Measurements from ENCODE around the gene ARID2.

The ARID2 gene

DNA sequence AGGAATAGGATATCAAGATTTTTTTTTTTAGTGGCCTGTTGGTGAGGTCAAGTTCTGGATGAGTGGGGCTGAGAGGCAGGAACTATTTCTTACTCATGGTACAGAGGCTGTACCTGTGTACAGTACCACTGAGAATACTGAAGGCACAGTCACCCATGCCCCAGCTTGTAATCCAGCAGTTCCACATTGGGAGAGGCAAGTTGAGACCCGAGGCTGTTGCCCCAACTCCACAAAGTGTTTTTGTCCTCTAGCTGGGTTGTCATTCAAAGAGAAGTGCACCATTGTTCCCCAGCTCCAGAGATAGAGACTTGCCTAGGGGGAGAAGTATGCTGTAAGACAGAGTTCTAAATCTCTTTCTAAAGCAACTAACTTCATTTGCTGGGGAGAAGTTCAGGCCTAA lies 38.7 kb downstream of the ARID2 start:
- DNase-seq (ENCODE audit: low read depth in 2 of 2), result no peak

DNA sequence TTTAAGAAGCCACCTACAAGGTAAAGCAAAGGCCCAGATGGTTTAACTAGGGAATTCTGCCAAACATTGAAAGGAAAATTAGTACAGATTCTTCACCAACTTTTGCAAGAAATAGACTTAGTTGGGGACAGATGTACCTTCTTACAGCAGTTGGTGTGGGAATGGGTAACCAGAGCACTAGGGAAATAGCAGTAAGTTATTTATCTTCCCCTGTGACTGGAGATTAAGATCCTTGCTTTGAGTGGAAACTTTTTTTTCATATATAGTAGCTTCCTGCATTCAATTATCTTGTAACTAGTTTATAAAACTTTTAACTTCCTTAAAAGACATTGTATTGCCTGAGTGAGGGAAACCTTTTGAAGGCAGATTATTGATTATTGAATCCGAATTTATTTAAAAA lies 44.2 kb downstream of the ARID2 start:
- no peak for DNase-seq (ENCODE audit: low read depth in 2 of 2)

DNA sequence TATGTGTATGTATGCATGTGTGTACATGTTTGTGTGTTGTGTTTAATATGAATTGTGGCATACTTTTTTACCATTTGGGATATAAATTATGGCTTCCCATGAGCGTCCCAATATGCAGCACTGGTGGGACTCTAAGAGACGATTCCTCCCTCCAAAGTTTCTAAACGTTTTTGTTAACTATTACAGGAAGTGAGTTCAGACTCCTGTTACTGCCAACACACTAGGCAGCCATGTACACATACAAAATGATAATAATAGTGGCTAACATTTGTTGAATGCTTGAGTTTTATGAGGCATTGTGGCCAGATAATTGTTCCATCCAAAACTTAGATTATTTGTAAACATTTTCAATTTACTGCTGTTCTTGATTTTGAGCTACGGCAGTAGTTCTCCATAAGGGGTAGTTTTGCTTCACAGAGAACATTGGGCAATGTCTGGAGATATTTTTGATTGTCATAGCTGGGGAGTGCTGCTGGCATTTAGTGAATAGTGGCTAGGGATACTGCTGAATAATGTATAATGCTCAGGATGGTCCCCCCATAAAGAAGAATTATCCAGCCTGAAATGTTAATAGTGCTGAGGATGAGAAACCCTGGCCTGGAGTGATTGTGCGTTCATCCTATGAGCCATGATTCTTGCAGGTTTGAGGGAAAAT lies 45.1 kb downstream of the ARID2 start:
- DNase-seq (ENCODE audit: low read depth in 2 of 2), result no peak

DNA sequence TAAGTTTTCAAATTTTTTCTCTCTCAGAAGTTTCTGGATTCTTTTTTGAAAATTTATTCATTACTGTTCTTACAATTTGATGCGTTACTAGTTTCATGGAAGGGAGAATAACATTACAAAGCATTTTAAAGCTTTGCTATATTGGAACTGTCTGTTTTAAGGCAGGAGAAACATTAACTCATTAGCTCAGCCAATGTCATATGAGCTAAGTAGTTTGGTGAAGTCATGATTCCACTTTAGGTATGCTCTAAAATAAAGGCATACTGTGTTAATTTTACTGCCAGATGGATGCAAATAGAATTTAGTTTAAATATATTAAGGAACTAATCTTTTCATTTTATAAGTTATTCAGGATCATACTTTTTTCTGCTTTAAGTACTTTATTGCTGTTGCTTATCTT lies 46.0 kb downstream of the ARID2 start:
- no peak for DNase-seq (ENCODE audit: low read depth in 2 of 2)

DNA sequence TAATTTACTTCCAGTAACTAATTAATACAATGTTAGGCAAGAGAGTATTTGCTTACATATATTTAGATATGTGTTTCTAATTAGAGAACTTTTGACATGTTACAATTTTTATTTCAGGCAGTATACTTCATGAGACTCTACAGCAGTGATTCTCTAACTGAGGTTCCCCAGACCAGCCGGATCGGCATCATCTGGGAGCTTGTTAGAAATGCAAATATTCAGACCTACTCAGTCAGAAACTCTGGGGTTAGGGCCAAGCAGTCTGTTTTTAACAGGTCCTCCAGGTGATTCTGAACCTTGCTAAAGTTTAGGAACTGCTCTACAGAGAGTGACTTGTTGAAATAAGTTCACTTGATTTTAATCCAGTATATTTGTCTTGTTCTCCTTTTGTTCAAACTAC lies 46.5 kb downstream of the ARID2 start:
- no peak for DNase-seq (ENCODE audit: low read depth in 2 of 2)

DNA sequence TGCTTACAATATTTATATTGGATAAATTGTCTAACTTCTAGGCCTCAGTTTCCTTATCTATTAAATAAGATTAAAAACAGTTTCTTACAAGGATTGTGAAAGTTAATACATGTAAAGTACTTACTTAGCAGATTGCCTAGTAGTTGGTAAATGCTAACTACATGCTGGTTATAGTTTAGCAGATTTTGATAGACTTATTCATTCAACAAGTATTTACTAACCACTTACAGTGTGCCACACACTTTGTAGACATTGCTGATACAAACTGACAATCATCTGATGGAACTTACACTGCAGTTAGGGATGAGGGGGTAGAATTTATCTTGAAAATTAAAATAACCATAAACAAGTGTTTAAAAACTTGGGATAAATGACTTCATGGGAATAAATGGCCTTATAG lies 50.4 kb downstream of the ARID2 start:
- DNase-seq (ENCODE audit: low read depth in 2 of 2), result no peak

DNA sequence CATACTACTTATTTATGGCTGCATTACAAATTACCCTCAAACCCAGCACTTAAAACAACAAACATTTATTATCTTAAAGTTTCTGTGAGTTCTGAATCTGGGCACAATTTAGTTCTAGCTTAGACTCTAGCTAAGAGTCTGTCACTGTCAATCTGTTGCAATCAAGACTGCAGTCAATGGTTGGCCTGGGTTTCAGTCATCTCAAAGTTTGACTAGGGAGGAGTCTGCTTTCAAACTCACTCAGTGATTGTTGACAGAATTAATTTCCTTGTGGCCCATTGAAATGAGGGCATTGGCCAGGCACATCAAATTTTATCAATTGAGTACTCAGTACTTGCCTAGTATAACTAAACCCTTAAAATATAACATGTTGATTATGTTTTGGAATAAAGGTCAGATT lies 51.6 kb downstream of the ARID2 start:
- DNase-seq (ENCODE audit: low read depth in 2 of 2), result no peak

DNA sequence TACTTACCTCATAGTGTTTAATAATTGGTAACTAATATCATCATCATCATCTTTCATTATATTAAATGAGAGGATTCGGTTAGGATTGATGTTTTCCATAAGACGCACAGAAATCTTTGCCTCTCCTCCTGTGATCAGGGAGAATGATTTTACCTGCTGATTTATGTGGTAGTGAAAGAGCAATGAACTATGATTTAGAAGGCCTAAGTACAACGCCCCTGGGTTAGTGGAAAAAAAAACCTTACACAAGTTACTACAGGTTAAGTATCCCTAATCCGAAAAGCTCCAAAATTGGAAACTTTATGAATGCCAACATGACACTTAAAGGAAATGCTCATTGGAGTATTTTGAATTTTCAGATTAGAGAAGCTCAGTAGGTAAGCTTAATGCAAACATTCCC lies 55.8 kb downstream of the ARID2 start:
- DNase-seq (ENCODE audit: low read depth in 2 of 2), result no peak

DNA sequence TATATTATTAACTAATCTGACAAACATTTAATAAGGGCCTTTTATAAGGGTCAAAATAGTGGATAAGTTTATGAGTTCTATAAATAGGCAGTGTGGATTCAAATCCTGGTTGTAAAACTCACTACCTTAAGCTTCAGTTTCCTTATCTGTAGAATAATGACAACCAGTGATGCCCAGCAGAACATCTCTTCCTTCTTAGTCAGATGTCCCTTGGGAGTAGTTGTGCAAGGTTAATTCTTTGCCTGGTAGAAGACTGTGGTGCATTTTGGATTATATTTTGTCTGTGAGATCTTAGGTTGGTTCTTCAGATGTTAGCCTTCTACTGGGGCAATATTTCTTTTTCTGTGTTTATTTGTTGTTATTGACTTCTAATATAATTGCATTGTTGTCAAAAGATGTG lies 59.5 kb downstream of the ARID2 start:
- peak; percentile 34 to 47 for DNase-seq (ENCODE audit: low read depth in 2 of 2)

DNA sequence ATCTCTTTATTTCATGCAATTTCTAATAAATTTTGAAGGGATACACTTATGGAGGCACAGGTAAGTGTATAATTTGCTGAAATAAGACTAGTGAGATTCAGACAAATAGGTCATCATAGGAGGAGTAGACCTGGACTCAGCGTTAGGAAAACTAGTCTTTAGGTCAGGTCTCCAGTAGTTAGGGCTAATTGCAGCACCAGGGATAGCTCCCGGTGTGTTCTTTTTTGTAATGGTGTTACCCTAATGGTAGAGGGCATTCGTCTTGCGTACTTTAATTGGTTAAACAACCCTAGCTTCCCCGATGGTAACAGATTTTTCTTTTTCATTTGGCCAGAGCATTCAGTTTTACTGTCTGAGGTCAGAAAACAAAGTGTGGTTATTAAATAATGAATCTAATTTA lies 64.9 kb downstream of the ARID2 start:
- no peak for DNase-seq (ENCODE audit: low read depth in 2 of 2)

DNA sequence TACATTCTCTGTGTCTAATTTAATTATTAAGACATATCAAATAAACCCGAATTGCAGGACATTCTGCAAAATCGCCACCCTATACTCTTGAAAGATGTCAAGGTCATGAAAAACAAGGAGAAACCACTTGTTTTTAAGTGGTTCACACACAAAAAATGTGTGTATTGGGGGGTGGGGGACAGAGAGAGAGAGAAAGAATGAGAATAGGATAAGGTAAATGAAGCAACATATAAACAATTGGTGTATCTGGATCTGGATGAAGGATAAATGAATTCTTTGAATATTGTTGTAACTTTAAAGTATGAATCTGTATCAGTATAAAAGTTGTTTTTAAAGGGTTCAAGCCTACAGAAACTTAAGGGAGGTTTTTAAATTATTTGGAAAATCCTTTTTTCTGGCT lies 72.1 kb downstream of the ARID2 start:
- DNase-seq (ENCODE audit: low read depth in 2 of 2), result no peak

DNA sequence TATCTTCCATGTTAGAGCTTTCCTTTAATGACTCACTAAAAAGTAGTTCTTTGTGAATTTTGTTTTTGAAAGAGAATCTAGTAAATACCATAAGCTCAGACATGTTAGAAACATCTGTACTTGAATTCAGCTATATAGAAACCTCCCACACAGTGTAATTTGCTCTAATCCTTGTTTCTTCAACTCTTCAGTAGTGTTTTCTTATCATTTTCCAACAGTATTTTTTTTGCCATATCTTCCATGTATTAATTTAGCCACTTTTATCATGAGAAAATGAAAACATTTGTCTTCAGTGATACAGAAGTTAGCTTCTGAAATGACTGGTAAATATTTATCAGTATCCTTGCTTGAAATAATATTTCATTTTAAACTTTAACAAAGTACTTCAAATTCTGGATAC lies 73.6 kb downstream of the ARID2 start:
- DNase-seq (ENCODE audit: low read depth in 2 of 2), result no peak

DNA sequence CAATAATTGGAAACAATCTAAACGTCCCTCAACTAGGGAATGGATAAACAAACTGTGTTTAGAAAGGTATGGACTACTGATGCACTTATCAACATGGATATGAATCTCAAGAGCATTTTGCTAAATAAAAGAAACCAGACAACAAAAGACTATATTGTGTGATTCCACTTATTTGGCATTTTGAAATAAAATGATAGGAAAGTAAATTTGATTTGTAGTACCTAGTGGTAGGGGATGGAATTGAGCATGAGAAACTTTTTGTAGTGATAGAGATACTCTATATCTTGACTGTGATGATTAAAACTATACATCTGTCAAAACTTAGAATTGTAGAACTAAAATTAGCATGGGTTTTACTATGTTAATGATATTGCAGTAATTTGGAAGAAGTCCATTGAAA lies 87.1 kb downstream of the ARID2 start:
- DNase-seq (ENCODE audit: low read depth in 2 of 2), result no peak

DNA sequence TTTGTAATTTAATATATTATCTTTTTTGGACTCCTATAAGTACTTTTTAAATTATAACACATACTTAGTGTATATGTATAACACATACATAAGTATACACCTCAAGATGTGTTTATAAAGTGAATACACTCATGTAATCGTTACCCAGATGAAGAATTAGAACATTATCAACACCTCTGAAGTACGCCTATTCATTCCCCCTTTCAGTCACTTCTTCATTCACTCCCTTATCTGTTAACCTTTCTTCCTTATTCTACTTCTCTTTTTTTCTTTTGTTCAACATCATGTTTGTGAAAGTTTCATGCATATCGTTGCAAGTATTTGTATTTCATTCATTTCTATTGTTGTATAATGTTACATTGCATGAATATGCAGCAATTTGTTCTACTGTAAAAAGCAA lies 98.5 kb downstream of the ARID2 start:
- DNase-seq (ENCODE audit: low read depth in 2 of 2), result no peak

DNA sequence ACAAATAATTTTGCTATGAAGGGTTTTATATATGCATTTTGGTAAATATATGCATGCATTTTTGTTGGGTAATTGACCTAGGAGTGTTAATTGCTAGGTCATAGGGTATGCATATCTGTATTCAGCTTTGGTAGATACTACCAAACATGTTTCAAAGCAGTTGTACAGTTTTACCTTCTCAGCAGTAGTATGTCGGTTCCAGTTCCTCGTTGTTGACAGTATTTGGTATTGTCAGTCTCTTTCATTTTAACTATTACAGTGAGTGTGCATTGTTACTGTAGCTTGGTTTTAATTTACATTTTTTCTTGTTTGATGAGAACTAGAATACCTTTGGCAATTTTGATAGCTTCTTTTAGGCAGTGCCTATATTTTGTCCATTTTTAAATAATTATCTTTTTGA lies 98.9 kb downstream of the ARID2 start:
- DNase-seq (ENCODE audit: low read depth in 2 of 2), result no peak

DNA sequence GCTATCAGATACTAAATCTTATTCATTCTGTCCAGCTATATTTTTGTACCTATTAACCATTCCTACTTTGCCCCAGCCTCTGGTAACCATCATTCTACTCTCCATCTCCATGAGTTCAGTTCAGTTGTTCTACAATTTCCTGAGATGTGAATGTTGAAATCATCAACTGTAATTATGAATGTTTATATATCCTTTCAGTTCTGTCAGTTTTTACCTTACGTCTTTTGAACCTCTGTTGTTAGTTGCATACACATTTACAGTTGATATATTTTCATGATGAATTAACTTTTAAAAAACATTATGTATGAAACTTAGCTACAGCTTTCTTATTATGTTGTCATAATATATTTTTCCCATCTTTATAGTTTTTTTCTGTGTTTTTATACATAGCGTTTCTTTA lies 102.1 kb downstream of the ARID2 start:
- DNase-seq (ENCODE audit: low read depth in 2 of 2), result no peak

DNA sequence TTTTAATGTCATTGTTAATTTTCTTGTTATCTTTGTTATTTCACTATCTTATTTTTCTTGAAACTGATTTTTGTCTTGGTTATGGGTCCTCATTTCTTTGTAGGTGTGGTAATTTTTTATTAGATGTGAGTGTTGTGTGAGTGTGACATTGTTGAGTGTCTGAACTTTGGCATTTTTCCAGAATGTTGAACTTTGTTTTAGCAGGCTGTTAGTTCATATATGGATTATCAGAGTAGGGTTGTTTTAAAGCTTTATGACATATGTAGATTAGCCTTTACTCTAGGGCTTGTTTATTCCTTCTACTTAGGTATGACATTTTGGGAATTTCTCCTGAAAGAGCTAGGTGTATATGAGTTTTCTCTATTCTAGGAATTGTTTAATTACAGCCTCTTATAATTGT lies 103.9 kb downstream of the ARID2 start:
- no peak for DNase-seq (ENCODE audit: low read depth in 2 of 2)

DNA sequence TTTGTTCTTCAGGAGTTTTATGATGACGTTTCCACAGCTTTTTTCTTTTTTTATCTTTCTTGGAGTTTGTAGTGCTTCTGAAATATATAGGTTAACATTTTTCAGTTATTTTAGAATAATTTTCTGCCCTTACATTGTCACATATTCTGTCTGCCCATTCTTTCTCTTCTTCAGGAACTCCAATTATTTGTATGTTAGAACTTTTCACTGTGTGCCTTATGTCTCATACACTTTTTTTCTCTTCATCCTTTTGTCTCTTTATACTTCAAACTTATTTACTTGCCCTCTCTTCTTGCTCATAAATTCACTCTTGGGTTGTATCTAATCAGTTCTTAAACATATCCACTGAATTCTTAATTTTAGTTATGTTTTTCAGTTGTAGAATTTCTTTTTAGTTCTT lies 105.3 kb downstream of the ARID2 start:
- DNase-seq (ENCODE audit: low read depth in 2 of 2), result no peak

DNA sequence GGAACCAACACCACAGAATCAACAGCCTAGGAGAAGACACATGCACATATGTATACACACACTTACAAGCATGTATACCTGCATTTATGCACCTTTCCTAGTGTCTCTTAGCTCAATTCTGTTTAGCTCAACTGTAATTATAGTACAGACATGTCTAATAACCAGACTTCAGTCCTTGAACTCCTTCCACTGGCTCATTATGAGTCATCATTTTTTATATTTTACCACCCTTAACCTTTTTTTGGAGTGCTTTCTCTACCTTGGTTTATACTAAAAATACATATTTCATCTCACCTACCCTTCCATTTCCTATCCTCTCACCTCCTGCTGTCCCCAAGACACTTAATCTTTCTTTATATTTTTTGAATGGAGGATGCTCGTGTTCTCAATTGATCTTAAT lies 110.4 kb downstream of the ARID2 start:
- DNase-seq (ENCODE audit: low read depth in 2 of 2), result no peak

DNA sequence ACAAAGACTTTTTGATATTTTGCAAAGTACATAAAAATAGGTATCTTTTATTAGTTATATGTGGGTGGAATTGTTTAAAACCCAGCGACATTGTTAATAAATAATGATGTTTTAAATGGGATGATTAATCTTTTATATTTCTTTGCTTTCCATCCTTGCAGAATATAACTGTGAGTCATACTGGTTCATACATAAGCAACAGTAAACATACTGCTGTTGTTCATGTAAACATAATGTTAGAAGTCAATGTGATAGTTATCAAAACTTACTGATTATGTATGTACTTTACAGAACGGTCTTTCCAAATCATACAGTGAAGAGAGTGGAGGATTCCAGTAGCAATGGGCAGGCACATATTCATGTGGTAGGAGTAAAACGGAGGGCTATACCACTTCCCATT lies 119.8 kb downstream of the ARID2 start:
- DNase-seq (ENCODE audit: low read depth in 2 of 2), result no peak

DNA sequence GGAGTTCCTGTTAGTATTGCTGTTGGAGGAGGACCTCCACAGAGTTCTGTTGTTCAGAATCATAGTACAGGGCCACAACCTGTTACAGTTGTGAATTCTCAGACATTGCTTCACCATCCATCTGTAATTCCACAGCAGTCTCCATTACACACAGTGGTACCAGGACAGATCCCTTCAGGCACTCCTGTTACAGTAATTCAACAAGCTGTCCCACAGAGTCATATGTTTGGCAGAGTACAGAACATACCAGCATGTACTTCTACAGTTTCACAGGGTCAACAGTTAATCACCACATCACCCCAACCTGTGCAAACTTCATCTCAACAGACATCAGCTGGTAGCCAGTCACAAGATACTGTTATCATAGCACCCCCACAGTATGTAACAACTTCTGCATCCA lies 120.8 kb downstream of the ARID2 start:
- DNase-seq (ENCODE audit: low read depth in 2 of 2), result no peak

DNA sequence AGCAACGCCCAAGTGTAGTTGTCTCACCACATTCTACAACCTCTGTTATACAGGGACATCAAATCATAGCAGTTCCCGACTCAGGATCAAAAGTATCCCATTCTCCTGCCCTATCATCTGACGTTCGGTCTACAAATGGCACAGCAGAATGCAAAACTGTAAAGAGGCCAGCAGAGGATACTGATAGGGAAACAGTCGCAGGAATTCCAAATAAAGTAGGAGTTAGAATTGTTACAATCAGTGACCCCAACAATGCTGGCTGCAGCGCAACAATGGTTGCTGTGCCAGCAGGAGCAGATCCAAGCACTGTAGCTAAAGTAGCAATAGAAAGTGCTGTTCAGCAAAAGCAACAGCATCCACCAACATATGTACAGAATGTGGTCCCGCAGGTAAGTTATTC lies 123.0 kb downstream of the ARID2 start:
- DNase-seq (ENCODE audit: low read depth in 2 of 2), result no peak

DNA sequence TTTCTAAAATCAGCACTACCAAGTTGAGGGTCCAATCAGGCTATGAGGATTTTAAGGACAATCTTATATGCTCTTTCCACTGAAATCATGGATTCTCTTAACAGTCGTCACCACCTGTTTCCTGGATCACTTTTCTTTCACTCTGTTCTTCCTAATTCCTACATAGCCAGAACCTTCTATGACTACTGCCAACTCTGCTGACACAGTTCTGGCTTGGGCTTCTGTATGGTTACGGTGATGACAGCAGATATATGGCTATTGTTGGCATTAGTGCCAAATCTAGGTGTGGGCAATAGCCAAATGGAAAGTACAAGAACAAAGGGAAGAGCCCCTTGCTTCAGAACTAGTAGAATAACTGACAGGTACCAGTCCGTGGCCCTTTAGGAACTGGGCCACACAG lies 124.0 kb downstream of the ARID2 start:
- DNase-seq (ENCODE audit: low read depth in 2 of 2), result no peak

DNA sequence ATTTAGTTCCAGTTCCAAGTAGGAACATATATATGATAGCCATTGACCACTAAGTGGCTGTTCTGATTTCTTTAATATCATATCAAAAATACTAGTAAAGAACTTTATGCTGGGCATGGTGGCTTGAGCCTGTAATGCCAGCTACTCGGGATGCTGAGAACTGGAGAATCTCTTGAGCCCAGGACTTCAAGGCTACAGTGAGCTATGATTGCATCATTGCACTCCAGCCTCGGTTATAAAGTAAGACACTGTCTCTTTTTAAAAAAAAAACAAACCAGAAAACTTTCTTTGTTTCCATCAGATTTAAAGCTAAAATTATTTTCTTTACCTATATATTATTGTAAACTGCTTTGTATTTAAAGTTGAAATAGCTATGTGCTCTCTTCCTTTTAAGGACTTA lies 133.8 kb downstream of the ARID2 start:
- no peak for DNase-seq (ENCODE audit: low read depth in 2 of 2)

DNA sequence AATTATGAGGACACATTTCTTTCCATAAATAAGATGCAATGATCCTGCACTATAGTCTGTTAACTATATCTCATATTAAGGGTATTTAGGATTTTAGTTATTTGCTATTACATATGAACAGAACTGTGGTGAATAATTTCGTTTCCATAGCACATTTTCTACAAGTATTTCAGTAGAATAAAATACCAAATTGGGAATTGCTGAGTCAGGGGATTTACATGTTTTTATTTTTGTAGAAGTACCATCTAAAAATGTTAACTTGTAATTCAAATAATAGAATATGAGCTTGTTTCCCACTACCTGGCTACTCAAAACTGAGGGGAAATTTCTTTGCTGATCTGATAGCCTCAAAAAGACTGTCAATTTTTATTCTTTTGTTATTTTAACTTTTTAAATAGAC lies 136.8 kb downstream of the ARID2 start:
- DNase-seq (ENCODE audit: low read depth in 2 of 2), result no peak
